SH-SY5Y (cell line): Measurements from ENCODE around the gene HOXB4.

Experiments used
- GATA2 ChIP-seq: IDR thresholded peaks from 2 replicates; pipeline ENCODE4 v1.6.1; 2011; ENCODE audit warnings: mild to moderate bottlenecking, low read depth, low read length
- GATA3 ChIP-seq: IDR thresholded peaks from 2 replicates; pipeline ENCODE4 v1.6.1; 2011; ENCODE audit warnings: low read depth, mild to moderate bottlenecking, low read length, moderate library complexity

The HOXB4 gene

DNA sequence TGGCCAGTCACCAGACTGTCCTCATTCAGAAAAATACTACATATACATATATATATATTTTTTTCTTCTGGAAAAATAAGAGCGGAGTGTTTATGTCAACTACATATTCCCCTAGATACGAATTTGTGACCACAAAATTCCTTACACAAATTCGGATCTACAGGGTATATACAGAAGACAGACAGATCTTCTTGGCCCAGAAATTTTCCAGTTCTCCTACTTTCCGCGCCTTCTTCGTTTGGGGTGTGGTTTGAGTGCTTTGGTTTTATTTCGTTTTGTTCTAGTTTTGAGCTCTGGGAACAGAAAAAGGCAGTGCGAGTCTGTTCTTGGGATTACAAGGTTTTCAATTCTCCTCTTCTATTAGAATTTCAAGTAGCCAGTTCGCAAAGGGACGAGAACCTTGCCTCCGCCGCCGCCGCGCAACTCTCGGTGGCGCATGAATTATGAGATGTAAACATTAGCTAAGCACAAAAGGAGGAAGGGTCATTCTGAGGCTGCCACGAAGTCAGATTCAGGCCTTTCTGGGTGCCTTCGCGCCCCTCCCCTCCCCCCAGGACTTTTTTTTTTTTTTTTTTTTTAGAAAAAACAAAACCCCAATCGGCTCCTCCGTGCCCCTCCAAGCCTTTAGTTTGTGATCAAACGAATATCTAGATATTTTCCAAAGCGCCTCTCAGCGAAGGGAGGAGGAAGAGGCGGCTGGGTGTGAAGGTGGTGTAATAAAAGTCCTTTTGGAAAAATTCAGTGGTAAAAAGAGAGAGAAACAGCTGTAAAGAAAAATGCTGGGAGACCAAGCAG is 1.8 kb upstream of the HOXB4 start:
- TF ChIP-seq GATA3 (no peak), GATA2 (no peak)

- TF ChIP-seq GATA3 = no peak
- TF ChIP-seq GATA2 = no peak
Measured at GRCh38 chr17:48579471-48579759, 1.3 kb upstream of the HOXB4 start.

DNA sequence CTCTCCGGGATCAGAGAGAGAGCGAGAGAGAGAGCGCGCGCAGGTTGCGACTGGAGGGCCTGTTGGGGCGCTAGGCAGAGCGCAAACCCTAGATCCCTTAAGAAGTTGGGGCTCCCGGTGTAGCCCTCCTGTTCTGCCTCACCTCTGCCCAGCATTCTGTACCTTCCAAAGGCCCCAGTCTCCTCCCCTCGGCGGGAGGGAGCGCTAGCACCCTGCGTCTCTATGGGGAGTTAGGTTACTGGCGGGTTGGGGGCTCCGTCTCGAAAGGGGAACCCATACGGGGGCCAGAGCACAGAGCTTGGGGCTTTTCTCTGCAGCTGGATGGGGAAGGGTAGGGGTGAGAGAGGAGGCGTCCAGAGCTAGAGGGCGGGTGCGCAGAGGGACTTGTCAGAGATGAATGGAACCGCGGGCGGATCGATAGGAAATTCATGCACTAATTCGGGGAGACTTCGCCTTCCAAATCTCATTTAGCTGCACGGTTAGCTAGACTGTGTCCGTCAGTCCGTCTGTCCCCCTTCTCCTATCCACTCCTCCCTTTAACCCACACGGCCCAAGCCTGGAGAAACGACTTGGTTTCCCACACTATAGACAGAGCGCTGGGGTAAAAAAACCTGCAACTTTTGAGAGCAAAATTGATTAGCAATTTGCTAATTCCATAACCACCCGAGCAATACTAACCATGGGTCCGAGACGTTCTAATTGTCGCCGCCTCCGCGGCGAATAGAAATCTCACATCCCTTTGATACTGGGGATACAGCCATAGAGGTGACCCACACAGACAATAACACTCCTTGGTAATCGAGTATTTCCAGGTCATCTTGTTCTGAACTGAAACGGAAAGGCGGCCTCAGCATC is 693 bp upstream of the HOXB4 start:
- TF ChIP-seq GATA2 = no peak
- TF ChIP-seq GATA3 = no peak

GRCh38 chr17:48577330-48577945 is 712 bp downstream of the HOXB4 start:
- TF ChIP-seq GATA2 (no peak), GATA3 (no peak)

- TF ChIP-seq GATA3 (no peak), GATA2 (no peak)
Measured at GRCh38 chr17:48576479-48577309, 1.5 kb downstream of the HOXB4 start.

- TF ChIP-seq GATA2 = no peak
Measured at GRCh38 chr17:48575673-48576478, 2.3 kb downstream of the HOXB4 start.

- TF ChIP-seq GATA2 (no peak), GATA3 (no peak)
Measured at GRCh38 chr17:48575066-48575582, 3.0 kb downstream of the HOXB4 start.

- TF ChIP-seq GATA3 = no peak
- no peak for TF ChIP-seq GATA2
Measured at GRCh38 chr17:48574505-48575065, 3.6 kb downstream of the HOXB4 start.

DNA sequence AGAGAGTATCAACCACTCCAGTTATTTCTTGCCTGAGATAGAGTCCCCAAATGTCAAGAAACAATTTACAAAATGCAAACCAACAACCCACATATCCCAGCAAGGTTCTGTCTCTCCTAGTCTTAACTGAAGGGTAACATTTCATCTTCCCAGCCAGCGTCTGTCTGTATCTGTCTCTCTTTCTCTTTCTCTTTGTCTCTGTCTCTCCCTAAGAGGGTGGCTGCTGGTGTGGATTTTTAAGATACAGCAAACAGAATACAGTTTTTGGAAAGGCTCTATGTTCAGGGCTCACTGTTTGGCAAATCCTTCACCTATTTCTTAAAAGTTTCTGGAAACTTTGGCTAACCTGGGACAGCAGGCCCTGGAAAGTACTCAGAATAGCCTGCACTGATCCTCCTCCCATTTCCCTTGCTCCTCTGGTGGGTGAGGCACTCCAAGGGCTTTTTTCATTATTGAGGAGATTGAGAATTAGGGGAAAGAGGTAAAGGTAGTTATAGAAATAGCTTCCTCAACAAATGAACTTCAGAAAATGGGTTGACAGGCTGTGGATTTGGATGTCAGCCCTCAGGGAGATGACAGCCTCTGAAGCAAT is 6.2 kb downstream of the HOXB4 start:
- TF ChIP-seq GATA3 (no peak), GATA2 (no peak)

DNA sequence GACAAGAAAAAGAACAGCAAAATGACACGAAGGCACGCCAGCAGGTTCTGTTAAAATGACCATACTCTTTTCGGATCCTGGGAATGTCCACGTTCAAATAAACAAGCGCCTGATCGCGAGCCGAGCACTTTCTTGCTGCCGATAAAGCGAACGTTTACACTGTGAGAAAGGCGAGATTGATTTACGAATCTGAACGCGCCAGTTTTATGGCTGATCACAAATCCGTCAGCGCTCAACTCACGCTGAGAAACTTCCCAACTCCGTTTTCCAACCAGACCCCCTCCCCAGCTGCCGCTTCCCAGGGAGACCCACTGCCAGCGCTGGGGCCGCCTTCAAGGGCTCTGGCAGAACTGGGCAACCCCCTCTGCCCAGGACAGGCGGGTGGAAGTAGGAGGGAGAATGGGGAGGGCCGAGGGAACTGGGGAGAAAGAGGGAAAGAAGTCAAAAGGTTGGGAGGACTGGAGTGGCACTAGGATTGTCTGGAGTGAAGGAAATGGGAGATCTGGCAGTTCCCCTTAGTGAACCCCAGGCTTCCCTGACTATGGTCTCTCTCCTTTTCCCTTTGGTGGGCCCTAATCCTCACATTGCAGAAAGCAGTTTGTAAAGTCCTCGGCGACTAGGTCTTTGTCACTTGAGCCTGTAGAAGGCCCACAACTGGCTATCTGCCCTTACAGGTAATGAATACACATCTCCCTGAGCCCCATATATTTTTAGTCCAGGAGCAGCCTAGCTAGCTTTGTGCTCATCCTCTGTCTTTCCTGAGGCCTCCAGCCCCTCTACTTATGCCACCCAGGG is 6.9 kb downstream of the HOXB4 start:
- TF ChIP-seq GATA2 (no peak), GATA3 (no peak)

DNA sequence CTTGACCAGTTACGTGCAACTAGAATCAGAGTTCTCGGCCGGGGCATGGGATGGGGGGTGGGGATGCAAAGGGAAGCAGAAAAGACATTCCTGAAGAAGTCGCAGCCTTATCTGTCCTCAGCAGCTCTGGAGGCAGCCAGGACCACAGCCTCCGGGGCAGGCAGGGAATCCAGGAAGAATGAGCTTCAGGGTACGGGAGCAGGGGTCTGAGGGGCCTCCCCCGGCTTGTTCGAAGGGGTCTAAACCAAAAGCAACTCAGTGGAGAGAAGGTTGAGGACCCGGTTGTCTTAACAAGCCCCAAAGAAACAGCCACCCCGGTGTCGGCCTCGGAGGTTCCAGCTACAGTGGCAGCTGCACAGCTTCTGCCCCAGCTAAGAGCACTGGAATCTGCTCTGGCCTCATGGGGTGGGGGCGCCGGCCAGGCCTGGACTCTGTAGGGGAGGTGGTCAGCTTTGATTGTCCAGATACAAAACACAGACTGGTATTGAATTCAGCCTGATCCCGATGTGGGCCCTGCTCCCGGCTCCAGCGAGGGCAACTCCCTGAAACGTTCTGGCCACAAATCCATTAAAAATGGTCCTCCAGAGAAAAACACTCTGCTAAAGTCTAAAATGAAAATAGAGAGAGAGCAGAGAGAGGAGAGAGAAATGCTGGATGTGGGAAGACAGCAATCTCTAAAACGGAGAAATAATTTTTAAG is 7.7 kb downstream of the HOXB4 start:
- TF ChIP-seq GATA2 = no peak
- TF ChIP-seq GATA3 = no peak
